ENCODE measurements around the gene CAND1.

The CAND1 gene

GRCh38 chr12:67348683-67349082 is 79.5 kb downstream of the CAND1 start:
- no peak for DNase-seq

DNA sequence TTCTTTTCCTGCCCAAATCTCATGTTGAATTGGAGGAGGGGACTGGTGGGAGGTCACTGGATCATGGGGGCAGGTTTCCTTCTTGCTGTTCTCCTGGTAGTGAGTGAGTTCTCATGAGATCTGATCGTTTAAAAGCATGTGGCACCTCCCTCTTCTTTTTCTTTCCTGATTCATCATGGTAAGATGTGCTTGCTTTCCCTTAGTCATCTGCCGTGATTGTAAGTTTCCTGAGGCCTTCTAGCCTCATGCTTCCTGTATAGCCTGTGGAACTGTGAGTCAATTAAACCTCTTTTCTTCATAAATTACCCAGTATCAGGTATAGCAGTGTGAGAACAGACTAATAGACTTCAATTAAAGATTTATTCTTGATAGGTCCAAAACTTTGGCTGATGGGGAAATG is 83.5 kb downstream of the CAND1 start:
- no peak for DNase-seq

DNA sequence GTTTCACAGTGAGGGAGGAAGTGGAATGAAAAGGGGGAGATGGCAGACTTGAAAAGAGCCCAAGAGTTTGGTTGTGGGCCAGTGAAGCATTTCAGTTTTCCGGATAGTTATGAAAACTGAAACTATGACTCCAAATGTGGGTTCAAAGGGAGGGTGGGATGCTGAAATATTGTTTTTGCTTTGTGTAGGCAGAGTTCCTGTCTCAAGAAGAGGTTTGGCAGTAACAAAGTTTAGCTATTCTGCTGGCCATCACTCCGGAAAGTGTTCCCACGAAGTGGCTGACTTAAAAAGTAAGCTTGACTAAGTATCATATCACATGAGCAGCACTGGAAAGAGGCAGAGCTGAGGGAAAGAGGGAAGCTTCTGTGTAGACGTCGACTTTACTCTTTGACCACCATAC is 85.2 kb downstream of the CAND1 start:
- DNase-seq = no peak

GRCh38 chr12:67354966-67355365 is 85.8 kb downstream of the CAND1 start:
- DNase-seq = no peak

GRCh38 chr12:67355428-67356379 is 86.5 kb downstream of the CAND1 start:
- DNase-seq = peak; percentile 38

- DNase-seq = no peak
Observed at GRCh38 chr12:67356380-67356774, 87.2 kb downstream of the CAND1 start.

DNA sequence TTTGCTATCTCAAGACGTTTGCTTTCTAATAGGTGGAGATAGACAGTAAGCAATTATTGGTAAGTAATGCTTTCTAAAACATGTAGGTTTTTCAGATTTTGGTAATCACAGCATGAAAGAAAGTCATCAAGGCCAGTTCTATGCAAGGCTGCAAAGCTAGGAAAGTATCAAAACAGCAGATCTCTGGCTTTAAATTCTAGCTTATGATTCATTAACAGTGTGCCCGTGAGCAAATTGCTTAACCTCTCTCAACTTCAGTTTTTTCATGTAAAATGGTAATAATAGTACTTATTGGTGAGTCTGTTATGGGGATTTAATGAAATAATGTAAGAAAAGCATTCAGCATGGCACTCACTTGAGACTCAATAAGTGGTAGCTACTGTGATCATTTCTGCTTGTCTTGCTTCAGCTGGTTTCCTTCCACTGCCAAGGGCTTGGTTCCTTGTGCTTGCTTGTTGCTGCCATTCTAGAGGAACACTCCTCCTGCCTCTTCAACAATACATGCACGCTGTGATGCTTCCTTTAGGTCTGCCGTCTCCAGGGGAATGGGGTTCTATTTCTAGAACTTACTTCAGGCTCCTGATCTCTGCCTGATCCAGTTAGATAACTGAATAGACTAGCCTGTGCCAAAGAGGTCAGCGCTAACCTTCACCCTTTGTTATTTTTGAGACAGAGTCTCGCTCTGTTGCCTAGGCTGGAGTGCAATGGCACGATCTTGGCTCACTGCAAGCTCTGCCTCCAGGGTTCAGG is 88.4 kb downstream of the CAND1 start:
- DNase-seq = no peak

DNA sequence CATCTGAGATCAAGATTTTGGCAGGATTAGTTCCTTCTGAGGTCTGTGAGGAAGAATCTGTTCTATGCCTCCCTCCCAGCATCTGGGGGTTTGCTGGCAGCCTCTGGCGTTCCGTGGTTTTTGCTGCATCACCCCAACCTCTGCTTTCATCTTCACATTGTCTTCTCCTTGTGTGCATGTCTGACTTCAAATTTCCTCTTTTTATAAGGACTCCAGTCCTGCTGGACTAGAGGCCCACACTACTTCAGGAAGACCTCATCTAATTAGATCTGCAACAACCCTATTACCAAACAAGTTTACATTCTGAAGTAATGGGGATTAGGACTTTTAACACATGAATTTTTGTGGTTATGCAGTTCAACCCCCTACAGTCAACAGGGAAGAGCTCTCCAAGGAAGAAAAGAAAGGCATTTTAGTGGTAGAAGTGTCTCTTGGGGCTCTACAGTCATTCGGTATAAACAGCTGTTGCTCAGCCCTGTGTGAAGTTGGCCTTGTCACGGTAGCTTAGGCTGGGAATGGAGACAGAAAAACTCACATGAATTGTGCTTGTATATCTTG is 89.7 kb downstream of the CAND1 start:
- DNase-seq = no peak

- DNase-seq = no peak
Observed at GRCh38 chr12:67362526-67362925, 93.4 kb downstream of the CAND1 start.

- no peak for DNase-seq
Observed at GRCh38 chr12:67364228-67364627, 95.1 kb downstream of the CAND1 start.

DNA sequence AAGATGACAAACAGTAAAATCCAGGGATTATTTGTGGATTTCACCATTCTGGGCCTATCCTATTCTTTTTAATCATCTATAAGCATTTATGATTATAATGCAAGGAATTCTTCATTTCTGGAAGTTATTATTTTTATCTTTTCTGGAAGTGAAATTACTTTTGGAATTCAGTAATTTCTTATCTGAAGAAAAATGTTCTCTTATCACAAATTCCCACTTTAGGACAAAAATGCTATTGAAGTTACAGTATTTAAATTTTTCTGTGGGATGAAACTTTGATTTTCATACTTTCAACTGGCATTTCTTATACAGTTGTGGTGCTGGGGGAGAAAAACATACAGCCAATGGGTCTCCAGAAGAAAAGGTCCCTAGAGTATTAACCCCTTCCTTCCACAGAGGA is 96.0 kb downstream of the CAND1 start:
- DNase-seq = no peak

DNA sequence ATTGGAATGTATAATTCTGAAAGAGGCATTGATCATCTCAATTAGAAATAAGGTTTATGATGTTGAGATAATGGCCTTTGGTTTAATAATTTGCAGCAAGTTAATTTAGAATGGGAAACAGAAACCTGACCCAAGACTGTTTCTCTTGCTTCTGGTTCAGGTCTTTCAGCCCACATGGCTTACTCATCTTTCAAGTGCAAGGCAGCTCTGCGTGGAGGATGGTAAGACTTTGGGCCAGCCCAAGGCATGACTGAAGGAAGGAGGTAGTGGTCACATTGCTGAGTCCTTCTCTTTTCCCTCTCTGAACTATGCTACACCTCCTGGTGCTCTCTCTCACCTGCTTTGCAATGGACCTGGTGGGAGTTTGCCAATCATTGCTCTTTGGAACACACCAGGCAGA is 98.7 kb downstream of the CAND1 start:
- no peak for DNase-seq

Data from NCI-H748 treated with DMSO at 0.1 percent for 48 hours (cell line).